ENCODE measurements around the gene DHH. TPM values are rescaled to one million over a fixed set of nuclear protein-coding genes. Genes with fewer than 3 reads are reported as not detected.
A peak's percentile ranks its signal among the peaks of the same experiment; 100 is the strongest.
"Not testable (repeated sequence)": the region's sequence is repeated elsewhere in the genome, so short reads cannot be mapped to it uniquely, and the experiment has no call there.

Gene DHH
- polyA plus RNA-seq, 3 donors: not detected

- 46% methylated on average over 8 of the region's 18 CpGs for WGBS (ENCODE audit: insufficient coverage)
- intact Hi-C loops (cut with micrococcal nuclease): loop anchor here (5.0 to 10.0 kb wide), 5 partner anchors 53 to 105 kb away; partner anchors contain the start of gene TUBA1A (in 1 of the 2)
Observed at GRCh38 chr12:49129332-49130150, 34.9 kb upstream of the DHH start.

GRCh38 chr12:49127971-49128370 is 33.4 kb upstream of the DHH start:
- H2AFZ ChIP-seq (ENCODE audit: insufficient read depth, low read depth, low read length, poor library complexity, severe bottlenecking); H3K9me3 ChIP-seq (replicated peaks in 1 of 2; ENCODE audit: control insufficient read depth in 1 of 2, insufficient read depth in 1 of 2, low read length in 2 of 2); H3K4me3 ChIP-seq (replicated peaks in 1 of 3; ENCODE audit: low read depth in 2 of 3, low read length in 3 of 3); H3K9ac ChIP-seq (ENCODE audit: insufficient read depth, low read length, poor library complexity, severe bottlenecking); H3K4me3 Mint-ChIP-seq; H3K27me3 ChIP-seq (ENCODE audit: control insufficient read depth in 2 of 2, insufficient read depth in 2 of 2, low read length in 2 of 2); H3K27me3 Mint-ChIP-seq (ENCODE audit: low read depth in 3 of 3); H3K27ac ChIP-seq (ENCODE audit: low read depth in 1 of 2, low read length in 2 of 2); DNase-seq; H3K9me3 Mint-ChIP-seq; H3K4me2 ChIP-seq (replicated peaks; ENCODE audit: extremely low read depth, low read length, poor library complexity, severe bottlenecking); intact Hi-C loops (cut with micrococcal nuclease): not testable (repeated sequence)
- no CpG with 5 or more reads among the region's 8 CpGs for WGBS (ENCODE audit: insufficient coverage)
- H3K79me2 ChIP-seq (ENCODE audit: insufficient read depth, low read length): peaks cover 37% of the 10 kb centered on the region
- H3K36me3 Mint-ChIP-seq: peaks cover 31 to 35% of the 10 kb centered on the region in 2 donors
- peaks cover 26 to 35% of the 10 kb centered on the region in 2 donors for H3K4me1 ChIP-seq (ENCODE audit: control insufficient read depth in 1 of 2, insufficient read depth in 2 of 2, low read length in 2 of 2)
- H3K4me1 Mint-ChIP-seq: peaks cover 30% of the 10 kb centered on the region
- H3K36me3 ChIP-seq (replicated peaks in 1 of 2; ENCODE audit: control insufficient read depth in 1 of 2, insufficient read depth in 2 of 2, low read length in 2 of 2): peaks cover 22 to 29% of the 10 kb centered on the region in 2 donors
- peaks cover 38% of the 10 kb centered on the region for H4K20me1 ChIP-seq (ENCODE audit: insufficient read depth, low read length)
- peak overlapping the region in 2 of 7 donors; percentile 15 to 73 for H3K27ac Mint-ChIP-seq

More at GRCh38 chr12:49129332-49130150, 34.9 kb upstream of the DHH start:
- H3K9me3 Mint-ChIP-seq: peaks cover 0 to 2% (median 0%) of the 10 kb centered on the region in 7 donors
- peak overlapping the region; percentile 93 for H3K9ac ChIP-seq (ENCODE audit: insufficient read depth, low read length, poor library complexity, severe bottlenecking)
- DNase-seq: no peak
- H3K27me3 Mint-ChIP-seq (ENCODE audit: low read depth in 3 of 3): no peaks in the 10 kb centered on the region
- H3K79me2 ChIP-seq (ENCODE audit: insufficient read depth, low read length): peaks cover 42% of the 10 kb centered on the region
- peak overlapping the region; percentile 84 to 99 (median 98) for H3K4me3 ChIP-seq (replicated peaks in 1 of 3; ENCODE audit: low read depth in 2 of 3, low read length in 3 of 3)
- H3K4me3 Mint-ChIP-seq: peak overlapping the region; percentile 94 to 97
- H3K9me3 ChIP-seq (replicated peaks in 1 of 2; ENCODE audit: control insufficient read depth in 1 of 2, insufficient read depth in 1 of 2, low read length in 2 of 2): no peaks in the 10 kb centered on the region
- H4K20me1 ChIP-seq (ENCODE audit: insufficient read depth, low read length): peaks cover 38% of the 10 kb centered on the region
- no peak for TF ChIP-seq CTCF (IDR thresholded peaks at IDR 0.05)
- no peaks in the 10 kb centered on the region for H3K27me3 ChIP-seq (ENCODE audit: control insufficient read depth in 2 of 2, insufficient read depth in 2 of 2, low read length in 2 of 2)
- no peak overlapping the region for H2AFZ ChIP-seq (ENCODE audit: insufficient read depth, low read depth, low read length, poor library complexity, severe bottlenecking)
- peaks cover 22 to 29% of the 10 kb centered on the region in 2 donors for H3K36me3 ChIP-seq (replicated peaks in 1 of 2; ENCODE audit: control insufficient read depth in 1 of 2, insufficient read depth in 2 of 2, low read length in 2 of 2)
- H3K4me1 Mint-ChIP-seq: peaks cover 38% of the 10 kb centered on the region
- peaks cover 31 to 35% of the 10 kb centered on the region in 2 donors for H3K36me3 Mint-ChIP-seq
- H3K4me1 ChIP-seq (ENCODE audit: control insufficient read depth in 1 of 2, insufficient read depth in 2 of 2, low read length in 2 of 2): peaks cover 27 to 43% of the 10 kb centered on the region in 2 donors
- H3K27ac Mint-ChIP-seq: peak overlapping the region; percentile 94 to 96 (median 96)
- H3K4me2 ChIP-seq (replicated peaks; ENCODE audit: extremely low read depth, low read length, poor library complexity, severe bottlenecking): peak overlapping the region; percentile 97
- H3K27ac ChIP-seq (ENCODE audit: low read depth in 1 of 2, low read length in 2 of 2): peak overlapping the region; percentile 94 to 97
